ENCODE results near the gene ACTRT2.

Gene ACTRT2

DNA sequence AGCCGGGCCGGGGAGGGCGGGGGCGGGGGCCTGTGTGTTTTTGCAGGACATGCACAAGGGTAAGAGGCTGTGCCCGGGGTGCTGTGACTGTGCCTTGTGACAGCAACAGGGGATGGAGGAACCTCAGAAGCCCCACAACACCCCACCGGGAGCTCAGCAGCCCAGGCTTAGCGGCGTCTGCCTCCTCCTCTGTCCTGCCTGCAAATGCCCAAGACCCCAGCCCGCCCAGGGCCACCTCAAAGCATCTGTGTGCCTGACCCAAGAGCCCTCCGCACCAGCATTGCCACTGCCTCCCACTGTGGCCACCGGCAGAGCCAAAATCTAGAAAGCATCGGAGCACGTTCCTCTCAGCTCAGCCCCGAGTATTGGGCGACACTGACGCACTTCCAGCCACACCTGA lies 2.7 kb upstream of the ACTRT2 start:
- no peak for DNase-seq

DNA sequence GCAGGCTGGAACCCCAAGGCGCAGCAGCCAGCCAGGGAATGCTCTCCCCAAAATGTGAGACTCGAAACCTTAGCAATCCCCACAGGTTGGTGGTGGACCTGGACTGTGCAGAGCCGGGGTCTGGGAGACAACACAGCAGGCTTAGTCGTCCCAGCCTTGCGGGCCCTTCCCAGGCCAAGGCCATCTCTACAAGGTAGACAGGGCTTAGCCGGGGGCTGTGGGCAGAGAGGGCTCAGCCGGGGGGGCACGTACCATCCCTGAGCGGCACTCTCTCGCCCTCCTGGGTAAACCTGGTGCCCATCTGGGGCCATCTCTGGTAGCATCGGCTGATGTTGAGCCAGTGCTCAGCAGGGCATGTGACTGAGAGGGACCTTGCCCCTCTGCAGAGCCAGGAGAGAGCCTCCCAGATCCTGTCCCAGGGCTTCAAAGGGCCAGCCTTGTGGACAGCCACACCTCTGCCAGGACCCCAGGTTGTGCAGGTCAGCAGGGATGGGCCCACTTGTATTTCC lies 2.2 kb upstream of the ACTRT2 start:
- no peak for DNase-seq

DNA sequence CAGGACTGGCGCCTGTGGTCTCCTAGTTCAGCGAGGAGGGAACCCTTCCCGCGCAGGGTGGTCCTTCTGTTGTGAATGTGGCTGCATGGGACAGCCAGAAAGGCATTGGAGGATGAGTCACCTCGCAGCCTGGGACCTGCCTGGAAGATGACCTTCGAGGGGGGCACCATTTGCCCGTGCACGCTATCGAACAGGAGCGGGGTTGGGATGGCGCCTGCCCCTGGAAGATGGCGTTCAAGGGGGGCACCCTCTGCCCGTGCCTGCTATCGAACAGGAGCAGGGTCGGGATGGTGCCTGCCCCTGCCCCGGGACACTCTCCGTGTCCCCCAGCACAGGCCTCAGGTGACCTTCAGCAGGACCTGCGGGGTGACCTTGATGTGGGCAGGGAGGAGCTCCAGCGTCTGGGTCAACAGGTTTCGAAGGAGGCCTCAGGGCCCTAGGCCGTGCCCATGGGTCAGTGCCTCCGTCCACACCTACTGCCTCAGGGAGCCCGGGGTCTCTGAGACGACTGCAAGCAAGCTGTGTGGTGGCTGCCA lies 1.7 kb upstream of the ACTRT2 start:
- DNase-seq: no peak

DNA sequence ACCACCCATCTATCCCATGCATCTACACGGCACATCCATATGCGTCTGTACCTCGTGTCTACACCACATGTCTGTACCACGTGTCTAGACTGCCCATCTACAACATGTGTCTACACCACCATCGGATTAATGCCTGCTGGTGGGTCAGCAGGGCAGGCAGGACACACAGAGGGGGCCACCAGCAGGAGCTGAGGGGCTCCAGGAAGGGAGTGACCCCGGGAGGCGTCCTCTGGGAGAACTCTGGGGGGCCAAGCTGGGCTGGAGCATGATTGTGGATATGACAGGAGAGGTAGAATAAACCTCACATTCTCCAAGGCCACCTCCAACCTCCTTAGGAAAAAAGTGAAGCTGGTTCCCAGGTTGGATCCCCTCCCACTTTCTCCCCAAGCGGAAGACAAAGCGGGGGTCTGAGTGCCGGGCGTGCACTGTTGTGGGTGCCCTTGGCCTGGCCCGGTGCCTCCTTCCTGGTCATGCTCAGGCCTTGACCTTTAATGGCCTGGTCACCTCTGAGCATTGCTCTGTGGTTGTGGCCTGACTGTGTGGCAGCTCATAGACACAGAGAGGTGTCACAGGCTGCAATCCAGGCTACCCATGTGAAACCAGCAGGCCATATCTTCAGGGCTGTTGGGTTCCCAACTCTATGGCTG lies 881 bp upstream of the ACTRT2 start:
- DNase-seq: no peak

DNA sequence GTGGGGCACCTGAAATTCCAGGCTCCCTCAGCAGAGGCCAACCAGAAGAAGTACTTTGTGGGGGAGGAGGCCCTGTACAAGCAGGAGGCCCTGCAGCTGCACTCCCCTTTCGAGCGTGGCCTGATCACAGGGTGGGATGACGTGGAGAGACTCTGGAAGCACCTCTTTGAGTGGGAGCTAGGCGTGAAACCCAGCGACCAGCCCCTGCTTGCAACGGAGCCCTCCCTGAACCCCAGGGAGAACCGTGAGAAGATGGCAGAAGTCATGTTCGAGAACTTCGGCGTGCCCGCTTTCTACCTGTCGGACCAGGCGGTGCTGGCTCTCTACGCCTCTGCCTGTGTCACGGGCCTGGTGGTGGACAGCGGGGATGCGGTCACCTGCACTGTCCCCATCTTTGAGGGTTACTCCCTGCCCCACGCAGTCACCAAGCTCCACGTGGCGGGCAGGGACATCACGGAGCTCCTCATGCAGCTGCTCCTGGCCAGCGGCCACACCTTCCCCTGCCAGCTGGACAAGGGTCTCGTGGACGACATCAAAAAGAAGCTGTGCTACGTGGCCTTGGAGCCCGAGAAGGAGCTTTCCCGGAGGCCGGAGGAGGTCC lies 634 bp downstream of the ACTRT2 start:
- DNase-seq: no peak

DNA sequence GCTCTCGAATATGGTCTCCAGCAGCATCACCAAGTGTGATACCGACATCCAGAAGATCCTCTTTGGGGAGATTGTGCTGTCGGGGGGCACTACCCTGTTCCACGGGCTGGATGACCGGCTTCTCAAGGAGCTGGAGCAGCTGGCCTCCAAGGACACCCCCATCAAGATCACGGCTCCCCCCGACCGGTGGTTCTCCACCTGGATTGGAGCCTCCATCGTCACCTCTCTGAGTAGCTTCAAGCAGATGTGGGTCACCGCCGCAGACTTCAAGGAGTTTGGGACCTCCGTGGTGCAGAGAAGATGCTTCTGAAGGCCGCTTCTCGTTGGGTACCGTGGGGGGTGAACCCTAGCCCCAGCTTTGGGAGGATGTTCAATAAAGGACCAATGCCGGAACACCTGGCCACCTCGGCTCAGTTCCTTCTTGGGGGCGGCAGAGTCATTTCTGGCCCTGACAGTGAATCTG lies 1.3 kb downstream of the ACTRT2 start:
- no peak for DNase-seq

DNA sequence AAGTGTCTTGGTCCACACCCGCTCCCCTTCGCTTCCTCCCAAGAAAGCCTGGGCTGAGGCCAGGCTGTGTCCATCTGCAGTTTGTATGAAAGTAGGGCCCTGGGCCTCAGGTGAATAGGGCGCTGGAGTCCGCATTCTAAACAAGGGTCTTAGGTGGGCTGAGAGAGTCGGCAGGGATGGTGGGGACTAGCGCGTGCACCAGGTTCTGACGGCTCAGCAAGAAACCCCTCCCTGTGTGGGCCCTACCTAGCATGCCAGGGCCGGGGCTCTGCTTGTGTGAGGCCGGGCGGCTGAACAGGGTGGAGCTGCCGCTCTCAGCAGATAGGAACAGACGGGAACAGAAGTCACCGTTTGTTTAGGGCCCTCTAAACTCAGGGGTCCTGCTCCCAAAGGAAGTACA lies 1.7 kb downstream of the ACTRT2 start:
- no peak for DNase-seq

DNA sequence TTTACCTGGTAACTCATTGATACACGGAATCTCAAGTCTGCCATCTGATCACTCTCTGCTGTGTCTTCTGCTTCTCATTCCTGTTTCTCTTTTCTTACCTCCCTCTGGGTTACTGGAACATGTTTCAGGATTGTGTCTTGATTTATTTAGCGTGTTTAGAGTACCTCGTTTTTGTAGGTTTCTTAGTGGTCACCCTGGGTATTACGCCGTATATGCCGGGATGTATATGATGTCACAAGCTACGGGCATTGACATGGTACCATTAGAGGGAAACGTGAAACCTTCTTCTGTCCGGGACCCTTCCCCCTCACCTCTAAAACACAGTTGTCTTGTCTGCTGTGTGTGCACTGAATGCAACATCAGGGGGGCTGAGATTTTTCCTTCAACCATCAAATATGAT lies 2.8 kb downstream of the ACTRT2 start:
- no peak for DNase-seq

GRCh38 chr1:3024588-3024987 lies 3.3 kb downstream of the ACTRT2 start:
- no peak for DNase-seq

DNA sequence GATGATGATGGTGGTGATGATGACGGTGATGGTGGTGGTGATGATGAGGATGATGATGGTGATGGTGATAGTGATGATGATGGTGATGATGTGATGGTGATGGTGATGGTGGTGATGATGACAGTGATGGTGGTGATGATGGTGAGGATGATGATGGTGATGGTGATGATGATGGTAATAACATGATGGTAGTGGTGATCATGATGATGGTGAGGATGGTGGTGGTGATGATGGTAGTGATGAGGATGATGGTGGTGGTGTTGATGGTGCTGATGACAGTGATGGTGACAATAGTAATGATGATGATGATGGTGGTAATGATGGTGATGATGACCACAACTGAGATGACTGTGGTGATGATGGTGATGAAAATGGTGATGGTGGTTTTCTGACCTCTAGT lies 4.9 kb downstream of the ACTRT2 start:
- DNase-seq: no peak

DNA sequence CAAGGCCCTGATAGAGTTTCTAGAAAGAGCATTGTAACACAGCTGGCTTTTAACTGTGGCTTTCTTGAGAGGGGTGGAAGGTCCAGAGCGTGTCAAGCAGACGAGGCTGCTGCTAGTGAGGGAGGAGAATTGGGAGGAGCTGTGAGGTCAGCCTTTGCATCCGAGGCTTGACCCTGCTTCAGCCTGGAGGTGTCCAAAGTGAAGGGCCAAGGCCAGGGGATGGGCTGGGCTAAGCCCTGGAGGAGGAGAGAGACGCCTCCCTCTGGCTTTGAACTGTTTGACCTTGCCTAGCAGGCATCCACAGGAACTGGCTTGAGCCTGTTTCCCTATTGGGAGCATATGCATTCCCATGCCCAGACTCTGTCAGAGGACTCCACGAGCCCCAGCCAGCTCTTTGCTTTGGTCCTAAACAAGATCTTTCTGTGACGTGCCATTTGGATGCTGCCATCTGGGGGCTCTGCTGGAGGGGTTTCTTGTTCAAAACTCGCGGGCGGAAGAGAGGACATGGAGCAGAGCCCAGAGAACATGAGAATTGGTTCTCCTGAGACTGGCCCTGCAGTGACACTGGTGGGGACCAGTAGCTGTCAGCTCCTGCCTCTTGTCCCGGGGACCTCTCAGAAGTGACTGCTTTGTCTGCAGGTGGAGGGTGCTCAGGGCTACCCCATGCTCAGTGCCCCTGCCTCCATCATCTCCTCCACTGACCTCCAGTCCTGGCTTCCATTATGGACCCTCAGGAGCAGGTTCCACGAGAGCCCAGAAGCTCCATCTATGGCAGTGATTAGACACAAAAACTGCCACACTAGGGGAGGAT lies 5.5 kb downstream of the ACTRT2 start:
- no peak for DNase-seq

DNA sequence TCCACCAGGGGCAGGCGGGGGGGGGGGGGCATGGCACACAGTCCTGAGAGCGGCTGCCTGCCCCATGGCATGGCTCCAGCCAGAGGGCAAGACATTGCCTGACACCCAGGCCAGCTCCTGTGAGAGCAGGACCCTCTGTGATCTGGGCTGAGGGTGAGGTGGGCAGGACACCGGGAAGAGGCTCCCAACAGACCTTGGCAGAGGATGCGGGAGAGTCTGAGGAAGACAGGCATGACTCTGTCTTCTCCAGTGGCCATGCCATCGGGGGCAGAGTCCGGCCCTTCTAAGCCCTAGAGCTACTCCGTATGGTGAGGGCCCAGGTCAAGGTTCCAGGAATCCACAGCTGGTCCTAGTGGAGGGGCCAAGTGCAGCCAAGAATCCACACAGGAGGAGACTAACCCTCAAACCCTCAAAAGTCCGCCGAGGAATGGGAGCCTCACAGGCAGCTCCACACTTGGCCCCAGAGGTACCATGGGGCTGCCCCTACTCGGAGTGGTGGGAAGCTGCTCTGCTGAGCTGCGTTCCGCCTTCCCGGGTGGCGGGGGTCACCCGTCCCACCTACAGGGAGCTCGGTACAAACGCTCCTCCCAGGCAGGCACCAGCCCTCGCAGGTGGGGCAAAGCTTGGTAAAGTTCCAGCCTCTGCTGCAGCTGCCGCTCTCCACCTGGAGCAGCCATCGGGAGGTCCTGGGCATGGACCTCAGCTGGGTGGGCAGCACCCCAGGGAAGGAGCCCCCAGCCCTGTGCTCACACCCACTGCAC lies 6.5 kb downstream of the ACTRT2 start:
- DNase-seq: no peak

- DNase-seq: no peak
These were observed 7.4 kb downstream of the ACTRT2 start for GRCh38 chr1:3028531-3029282.

DNA sequence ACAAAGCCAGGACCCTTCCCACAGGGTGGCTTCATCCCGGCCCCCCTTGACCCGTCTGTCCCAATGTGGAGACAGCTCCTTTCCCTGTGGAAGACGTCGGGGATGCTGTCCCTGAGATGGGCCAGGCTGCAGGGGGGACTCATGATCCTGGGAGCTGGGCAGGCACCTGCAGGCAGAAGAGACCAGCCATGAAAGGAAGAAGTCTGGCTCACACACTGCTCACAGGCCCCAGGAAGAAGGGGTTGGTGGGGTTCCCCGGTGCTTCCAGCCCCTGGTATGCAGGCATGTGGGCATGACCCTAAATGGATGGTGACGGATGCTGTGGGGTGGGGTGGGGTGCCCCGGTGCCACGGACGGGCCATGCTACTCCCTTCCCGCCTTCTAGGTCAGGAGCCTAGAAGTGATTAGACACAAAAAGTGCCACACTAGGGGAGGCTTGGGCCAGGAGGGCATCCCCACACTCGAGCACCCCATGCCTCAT lies 8.3 kb downstream of the ACTRT2 start:
- no peak for DNase-seq

DNA sequence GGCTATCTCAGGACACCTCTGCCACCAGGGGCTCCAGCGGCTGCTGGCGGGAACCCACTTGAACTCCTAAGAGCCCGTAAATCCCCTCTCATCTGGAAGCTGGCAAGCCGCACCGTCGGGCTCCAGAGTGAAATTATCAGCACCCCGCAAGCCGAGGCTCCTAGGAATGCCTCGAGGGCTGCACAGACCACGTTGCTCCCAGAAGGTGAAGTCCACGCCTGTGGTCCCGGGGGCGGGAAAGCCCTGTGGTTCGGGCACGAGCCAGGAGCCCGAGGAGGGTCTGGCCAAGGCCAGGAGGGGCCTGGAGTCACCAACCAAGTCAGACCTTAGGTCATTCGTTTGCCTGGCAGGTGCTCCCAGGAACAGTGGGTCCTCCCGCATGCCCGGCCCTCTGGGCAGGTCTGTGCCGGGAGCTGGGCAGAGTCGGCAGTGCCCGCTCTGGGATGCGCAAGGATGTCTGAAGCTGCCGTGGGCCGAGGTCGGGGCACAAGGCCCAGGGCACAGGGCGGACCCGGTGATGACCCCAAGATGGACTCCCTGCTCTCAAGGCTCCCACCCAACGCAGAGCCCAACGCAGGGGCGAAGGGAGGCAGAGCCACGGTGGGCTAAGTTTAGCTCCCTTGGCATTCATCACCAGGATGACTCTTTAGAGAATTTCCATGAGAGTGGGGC lies 8.9 kb downstream of the ACTRT2 start:
- no peak for DNase-seq

DNA sequence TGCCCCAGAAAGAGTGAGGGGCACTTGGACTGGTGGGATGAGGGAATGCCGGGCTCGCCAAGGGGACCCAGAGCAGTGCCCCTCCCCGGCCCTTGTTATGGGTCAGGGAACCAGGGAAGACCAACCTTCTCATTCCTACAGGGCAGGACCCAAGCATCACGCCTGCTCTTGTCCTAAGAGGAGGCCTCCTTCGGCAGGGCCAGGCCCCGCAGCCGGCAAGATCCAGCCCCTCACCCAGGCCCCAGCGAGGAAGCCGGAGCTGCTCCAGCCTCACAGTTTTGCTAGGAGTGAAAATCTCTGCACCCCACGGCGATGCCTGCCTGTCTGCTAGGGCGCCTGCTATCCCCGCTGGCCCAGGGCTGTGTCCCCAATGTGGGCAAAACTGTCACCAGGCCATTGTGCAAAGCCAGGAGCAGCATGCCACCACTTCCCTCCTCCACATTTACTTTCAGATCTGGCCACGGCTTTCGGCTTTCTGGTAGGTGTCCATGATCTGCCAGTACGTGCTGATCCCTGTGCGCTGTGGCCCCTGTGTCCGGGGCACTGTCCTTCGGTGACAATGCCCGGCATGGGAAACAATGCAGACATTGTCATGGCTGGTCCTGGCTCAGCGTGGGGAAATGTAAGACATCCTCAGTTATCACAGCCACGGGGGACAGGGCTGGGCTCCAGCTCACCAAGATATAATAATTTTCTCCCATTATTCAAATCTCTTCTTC lies 9.6 kb downstream of the ACTRT2 start:
- DNase-seq: no peak

- no peak for DNase-seq
These were observed 10.3 kb downstream of the ACTRT2 start for GRCh38 chr1:3031401-3032221.

DNA sequence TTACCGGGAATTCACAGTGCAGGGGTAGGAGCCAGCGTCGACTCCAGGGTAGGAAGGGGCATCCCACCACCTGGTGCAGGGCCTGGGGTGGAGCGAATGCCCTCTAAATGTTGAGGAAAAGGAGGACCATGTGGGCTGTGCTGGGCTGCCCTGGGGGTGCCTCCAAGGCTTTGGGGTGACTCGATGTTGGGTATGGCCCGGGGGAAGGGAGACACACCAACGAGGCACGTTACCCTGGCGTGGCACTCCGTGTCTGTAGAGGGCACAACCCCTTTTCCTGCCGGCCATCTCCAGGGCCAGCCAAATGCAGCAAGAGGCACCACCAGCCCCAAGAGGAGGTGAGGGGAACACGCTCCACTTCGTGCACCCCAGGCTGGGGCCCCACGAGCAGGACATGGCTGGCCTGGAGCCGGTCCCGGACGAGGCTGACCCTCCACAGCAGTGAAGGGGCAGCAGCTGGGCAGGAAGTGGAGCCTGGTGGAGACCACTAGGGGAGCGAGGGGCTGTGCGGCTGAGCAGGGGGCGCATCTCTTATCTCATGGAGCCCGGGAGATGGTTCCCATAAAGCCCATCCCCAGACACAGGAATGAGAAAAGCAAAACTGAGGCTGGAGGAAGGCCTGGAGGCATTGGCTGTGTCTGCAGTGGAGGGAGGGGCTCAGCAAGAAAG lies 11.2 kb downstream of the ACTRT2 start:
- no peak for DNase-seq

All from bone marrow (tissue), 2 donors.